ENCODE data around the gene GUCA1C.
A peak's percentile ranks its signal among the peaks of the same experiment; 100 is the strongest.

The GUCA1C gene

DNA sequence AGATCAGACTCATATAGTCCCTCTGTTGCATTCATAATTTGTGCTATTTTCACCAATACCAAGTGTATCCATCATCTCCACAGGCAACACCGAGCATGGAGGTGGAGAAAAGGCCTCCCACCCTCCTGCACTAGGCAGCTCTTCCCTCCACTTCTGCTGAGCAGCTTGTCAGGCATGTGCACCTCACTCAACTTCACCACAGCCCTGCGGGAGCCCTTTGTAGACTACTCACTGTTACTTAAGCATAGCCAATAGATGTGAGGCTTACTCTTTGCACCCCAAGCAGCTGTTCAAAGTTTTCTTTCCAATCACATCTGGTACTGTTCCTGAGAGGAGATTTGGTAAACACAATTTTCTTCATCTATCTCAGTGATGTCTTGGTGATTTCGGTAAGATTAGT lies 16.9 kb upstream of the GUCA1C start:
- TF ChIP-seq, protein P1, sequence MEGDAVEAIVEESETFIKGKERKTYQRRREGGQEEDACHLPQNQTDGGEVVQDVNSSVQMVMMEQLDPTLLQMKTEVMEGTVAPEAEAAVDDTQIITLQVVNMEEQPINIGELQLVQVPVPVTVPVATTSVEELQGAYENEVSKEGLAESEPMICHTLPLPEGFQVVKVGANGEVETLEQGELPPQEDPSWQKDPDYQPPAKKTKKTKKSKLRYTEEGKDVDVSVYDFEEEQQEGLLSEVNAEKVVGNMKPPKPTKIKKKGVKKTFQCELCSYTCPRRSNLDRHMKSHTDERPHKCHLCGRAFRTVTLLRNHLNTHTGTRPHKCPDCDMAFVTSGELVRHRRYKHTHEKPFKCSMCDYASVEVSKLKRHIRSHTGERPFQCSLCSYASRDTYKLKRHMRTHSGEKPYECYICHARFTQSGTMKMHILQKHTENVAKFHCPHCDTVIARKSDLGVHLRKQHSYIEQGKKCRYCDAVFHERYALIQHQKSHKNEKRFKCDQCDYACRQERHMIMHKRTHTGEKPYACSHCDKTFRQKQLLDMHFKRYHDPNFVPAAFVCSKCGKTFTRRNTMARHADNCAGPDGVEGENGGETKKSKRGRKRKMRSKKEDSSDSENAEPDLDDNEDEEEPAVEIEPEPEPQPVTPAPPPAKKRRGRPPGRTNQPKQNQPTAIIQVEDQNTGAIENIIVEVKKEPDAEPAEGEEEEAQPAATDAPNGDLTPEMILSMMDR (IDR thresholded peaks at IDR 0.05; ENCODE audit: insufficient read depth, missing control alignments): no peak
- no peak for FAIRE-seq
- DNase-seq (ENCODE audit: insufficient read length, low spot score): no peak

DNA sequence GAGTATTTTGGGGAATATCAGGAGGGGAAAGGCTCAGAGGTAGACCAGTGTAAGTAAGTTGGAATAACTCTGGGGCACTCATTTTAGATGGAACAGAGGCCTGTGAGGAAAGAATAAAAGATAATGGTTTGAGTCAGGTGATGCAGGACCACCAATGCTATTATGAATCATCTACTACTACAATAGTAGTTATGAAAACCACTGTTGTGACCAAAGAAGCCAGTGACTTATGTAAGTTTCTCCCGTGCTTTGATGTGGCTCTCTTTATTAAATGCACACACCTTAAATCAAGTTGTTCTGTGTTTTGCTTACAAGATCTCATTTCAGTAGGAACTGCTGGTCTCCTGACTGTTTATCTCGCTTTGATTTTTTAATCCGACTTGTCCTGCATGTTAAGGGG lies 13.1 kb upstream of the GUCA1C start:
- TF ChIP-seq, protein P1 (IDR thresholded peaks at IDR 0.05; ENCODE audit: insufficient read depth, missing control alignments): no peak
- DNase-seq (ENCODE audit: insufficient read length, low spot score) (no peak), FAIRE-seq (no peak)

DNA sequence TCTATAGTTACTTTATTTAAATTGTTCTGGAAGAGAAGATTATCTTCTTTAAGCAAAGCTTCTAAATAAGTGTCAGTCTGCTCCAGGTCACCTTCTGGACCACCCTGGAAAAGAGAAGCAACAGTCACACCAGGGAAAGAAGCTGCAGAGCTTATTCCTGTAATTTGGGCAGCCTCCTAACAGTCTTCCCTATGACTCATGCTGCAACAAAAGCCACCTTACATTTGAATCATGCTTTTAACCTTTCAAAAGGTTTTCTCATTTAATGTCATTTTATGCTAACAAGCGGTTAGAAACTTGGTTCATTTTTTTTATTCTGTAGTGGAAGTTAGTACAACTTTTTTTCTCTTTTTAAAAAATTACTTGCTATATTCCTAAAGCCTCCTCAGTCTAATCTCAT lies 5.3 kb upstream of the GUCA1C start:
- TF ChIP-seq, protein P1 (IDR thresholded peaks at IDR 0.05; ENCODE audit: insufficient read depth, missing control alignments): no peak
- no peak for DNase-seq (ENCODE audit: insufficient read length, low spot score)

DNA sequence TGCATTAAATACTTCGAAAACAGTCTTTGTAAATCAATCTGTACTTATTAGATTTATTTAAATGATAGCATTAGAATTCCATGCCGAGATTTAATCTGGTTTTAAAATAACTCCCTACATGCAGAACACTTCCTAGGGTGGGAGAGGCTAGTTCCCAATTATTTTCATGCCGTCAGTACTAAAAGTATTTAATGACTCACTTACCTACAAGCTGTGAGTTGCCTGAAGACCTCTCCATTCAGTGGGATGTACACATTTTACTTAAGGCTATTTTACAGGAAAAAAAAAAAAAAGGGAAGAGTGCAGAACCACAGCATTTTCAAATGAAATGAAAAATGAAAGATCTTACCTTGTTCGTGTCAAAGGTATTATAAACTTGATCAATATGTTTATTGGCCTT lies 469 bp downstream of the GUCA1C start:
- TF ChIP-seq, protein P1 (IDR thresholded peaks at IDR 0.05; ENCODE audit: insufficient read depth, missing control alignments): no peak
- FAIRE-seq: no peak
- no peak for DNase-seq (ENCODE audit: insufficient read length, low spot score)

More for the DNA sequence above, 5.3 kb upstream of the GUCA1C start:
- FAIRE-seq: peak; percentile 51

DNA sequence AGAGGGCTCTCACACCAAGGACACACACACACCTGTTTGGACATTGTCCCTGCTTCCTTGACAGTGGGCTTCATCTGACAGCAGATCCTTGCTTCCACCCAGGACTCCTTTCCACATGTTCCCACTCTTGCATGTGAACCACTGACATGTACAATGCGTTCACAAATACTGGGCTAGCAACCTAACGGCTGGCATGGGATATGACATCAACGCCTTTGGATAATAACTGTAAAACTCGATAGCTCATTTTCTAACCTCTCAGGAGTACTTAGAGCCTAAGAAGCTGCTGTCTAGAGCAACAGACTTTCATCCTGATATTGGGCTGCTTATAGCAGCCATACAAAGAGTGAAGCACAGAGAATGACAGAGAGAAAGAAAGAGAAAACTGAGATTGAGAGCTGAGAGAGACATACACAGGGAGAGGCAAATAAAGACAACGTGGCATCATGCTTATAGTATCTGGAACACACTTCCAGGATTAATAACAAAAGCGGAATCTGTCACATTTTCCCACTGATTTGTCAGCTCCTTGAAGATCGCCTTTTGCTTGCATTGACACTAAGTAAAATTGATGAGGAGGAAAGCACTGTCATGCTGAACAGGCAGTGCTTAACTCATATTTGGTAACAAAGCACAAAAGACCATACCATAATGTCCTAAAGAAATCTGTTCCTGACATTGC lies 1.7 kb downstream of the GUCA1C start:
- TF ChIP-seq, protein P1 (IDR thresholded peaks at IDR 0.05; ENCODE audit: insufficient read depth, missing control alignments): no peak
- peak; percentile 41 for FAIRE-seq
- DNase-seq (ENCODE audit: insufficient read length, low spot score): no peak

DNA sequence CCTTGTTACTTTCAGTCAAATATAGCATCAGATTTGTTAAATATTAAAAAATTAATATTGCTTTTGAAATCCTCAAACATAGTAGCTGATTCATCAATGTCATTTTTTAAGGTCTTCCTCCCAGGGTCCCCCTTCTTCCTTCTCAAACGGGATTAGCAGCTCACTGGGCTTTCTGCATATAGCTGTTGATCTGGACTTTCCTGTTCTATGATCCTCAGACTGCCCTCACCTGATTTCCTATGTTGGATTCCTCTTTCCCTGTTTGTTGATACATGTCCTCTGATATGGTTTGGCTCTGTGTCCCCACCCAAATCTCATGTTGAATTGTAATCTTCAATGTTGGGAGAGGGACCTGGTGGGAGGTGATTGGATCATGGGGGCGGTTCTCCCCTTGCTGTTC lies 5.8 kb downstream of the GUCA1C start:
- TF ChIP-seq, protein P1 (IDR thresholded peaks at IDR 0.05; ENCODE audit: insufficient read depth, missing control alignments): no peak
- FAIRE-seq (no peak), DNase-seq (ENCODE audit: insufficient read length, low spot score) (no peak)

Data from D721Med (cell line).